ENCODE measurements around the gene HRK. TPM values are rescaled to one million over a fixed set of nuclear protein-coding genes. Genes with fewer than 3 reads are reported as not detected.

The HRK gene
- total and polyA plus RNA-seq, 9 donors: under 0.01 to 0.30 (median 0.15) TPM; not detected in 3

DNA sequence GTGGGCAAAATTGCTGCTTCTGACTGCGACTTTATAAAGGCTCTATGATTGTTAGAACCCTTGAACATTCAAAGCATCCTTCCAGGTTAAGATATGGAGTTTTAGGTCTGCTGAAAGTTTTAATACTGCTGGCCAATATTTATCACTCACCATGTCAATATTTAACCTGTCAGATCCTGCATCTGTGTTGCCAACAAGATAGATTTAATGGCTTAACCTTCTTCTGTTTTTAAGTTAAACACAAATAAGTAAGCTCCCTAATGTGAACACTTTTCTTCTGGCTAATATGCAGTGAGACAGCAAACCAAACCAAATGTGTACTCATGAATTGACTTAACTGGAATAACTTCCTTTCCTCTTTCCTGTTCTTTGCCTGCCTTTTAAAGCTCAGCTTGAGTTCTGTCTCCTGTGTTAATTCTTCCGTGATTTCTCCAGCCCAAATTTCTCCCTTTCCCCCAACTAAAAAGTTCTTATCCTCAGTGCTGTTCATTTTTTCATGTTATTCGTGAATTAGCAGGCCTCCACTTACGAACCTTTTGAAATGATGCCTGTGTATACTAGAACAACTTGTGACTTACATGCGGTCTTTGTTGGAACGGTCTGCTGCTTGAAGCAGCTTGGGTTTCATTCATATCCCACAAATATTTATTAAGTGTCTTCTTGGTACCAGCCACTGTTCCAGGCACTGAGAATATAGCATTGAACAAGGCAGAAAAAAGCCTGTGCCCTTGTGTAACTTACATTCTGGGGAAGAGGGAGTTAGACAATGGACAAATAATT lies 38.7 kb upstream of the HRK start:
- H3K4me3 ChIP-seq: no peak overlapping the region
- WGBS, 3 donors: 79 to 86% (median 80%) methylated on average over 6 of the region's 6 CpGs
- H3K27me3 ChIP-seq: no peaks in the 10 kb centered on the region
- no peaks in the 10 kb centered on the region for H3K36me3 ChIP-seq
- no peaks in the 10 kb centered on the region for H3K9me3 ChIP-seq
- no peak overlapping the region for H3K27ac ChIP-seq
- TF ChIP-seq CTCF (IDR thresholded peaks at IDR 0.05) (no peak), POLR2A (IDR thresholded peaks at IDR 0.05) (no peak), EP300 (IDR thresholded peaks at IDR 0.05) (no peak)
- intact Hi-C loops (cut with DNase I): no loop called here
- peaks cover 4% of the 10 kb centered on the region for H3K4me1 ChIP-seq (ENCODE audit: insufficient read depth)
- DNase-seq: no peak

DNA sequence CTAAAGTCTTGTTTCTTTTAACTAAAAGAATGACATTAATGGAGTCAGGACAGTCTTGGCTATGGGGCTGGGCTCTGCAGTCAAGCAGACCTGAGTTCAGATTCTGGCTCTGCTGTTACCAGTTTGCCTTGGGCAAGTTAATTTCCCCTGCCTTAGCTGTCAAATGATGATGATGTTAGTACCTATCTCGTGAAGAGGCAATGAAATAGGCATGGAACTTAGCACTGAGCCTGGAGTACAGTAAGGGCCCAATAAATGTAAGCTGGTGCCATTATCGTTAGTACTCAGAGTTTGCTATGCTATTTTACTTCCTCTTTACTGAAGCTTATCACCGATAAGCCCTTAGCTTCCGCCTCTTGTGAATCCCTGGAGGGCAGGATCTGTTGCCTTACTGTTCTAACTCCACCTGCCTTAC lies 38.0 kb upstream of the HRK start:
- Histone ChIP-seq H3K9me3 (no peaks in the 10 kb centered on the region), H3K4me1 (ENCODE audit: insufficient read depth) (peaks cover 4% of the 10 kb centered on the region), H3K27ac (no peak overlapping the region), H3K27me3 (no peaks in the 10 kb centered on the region), H3K4me3 (no peak overlapping the region), H3K36me3 (no peaks in the 10 kb centered on the region)
- WGBS, 3 donors: 57 to 78% (median 70%) methylated on average over 4 of the region's 4 CpGs
- DNase-seq: no peak
- intact Hi-C loops (cut with DNase I): no loop called here
- no peak for TF ChIP-seq EP300 (IDR thresholded peaks at IDR 0.05)

GRCh38 chr12:116918464-116918863 lies 37.2 kb upstream of the HRK start:
- 88 to 97% (median 96%) methylated on average over 2 of the region's 2 CpGs for WGBS, 3 donors
- H3K36me3 ChIP-seq: no peaks in the 10 kb centered on the region
- H3K4me1 ChIP-seq (ENCODE audit: insufficient read depth): peaks cover 4% of the 10 kb centered on the region
- no peak overlapping the region for H3K4me3 ChIP-seq
- H3K27me3 ChIP-seq: no peaks in the 10 kb centered on the region
- DNase-seq: no peak
- TF ChIP-seq CTCF (IDR thresholded peaks at IDR 0.05) (no peak), EP300 (IDR thresholded peaks at IDR 0.05) (no peak), POLR2A (IDR thresholded peaks at IDR 0.05) (no peak)
- no peak overlapping the region for H3K27ac ChIP-seq
- H3K9me3 ChIP-seq: no peaks in the 10 kb centered on the region
- intact Hi-C loops (cut with DNase I): no loop called here

GRCh38 chr12:116916714-116917114 lies 35.5 kb upstream of the HRK start:
- Histone ChIP-seq H3K27ac (no peak overlapping the region), H3K4me3 (no peak overlapping the region), H3K27me3 (no peaks in the 10 kb centered on the region), H3K9me3 (no peaks in the 10 kb centered on the region), H3K4me1 (ENCODE audit: insufficient read depth) (peaks cover 6% of the 10 kb centered on the region), H3K36me3 (no peaks in the 10 kb centered on the region)
- TF ChIP-seq EP300 (IDR thresholded peaks at IDR 0.05) (no peak), CTCF (IDR thresholded peaks at IDR 0.05) (no peak), POLR2A (IDR thresholded peaks at IDR 0.05) (no peak)
- intact Hi-C loops (cut with DNase I): no loop called here
- WGBS, 3 donors: 74 to 83% (median 80%) methylated on average over 5 of the region's 5 CpGs
- no peak for DNase-seq

DNA sequence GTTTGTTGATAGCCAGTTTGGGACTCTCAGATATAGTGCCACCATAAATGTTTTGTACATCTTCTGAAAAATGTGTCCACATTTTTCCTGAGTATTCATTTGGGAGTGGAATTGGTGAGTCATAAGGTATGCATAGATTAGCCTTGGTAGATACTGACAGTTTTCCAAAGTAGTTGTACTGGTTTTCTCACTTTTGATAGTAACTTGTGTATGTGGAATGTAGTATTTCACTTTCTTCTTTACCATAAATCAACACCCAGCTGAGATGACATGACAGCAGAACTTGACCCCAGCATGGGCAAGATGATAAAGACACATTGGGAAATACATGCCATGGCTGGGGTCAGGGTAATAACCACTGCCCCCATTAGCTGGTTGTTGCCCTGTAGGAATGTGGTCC lies 34.9 kb upstream of the HRK start:
- no peak overlapping the region for H3K27ac ChIP-seq
- intact Hi-C loops (cut with DNase I): no loop called here
- no peak for TF ChIP-seq POLR2A (IDR thresholded peaks at IDR 0.05)
- TF ChIP-seq CTCF (IDR thresholded peaks at IDR 0.05): no peak
- no peak for TF ChIP-seq EP300 (IDR thresholded peaks at IDR 0.05)
- peaks cover 6% of the 10 kb centered on the region for H3K4me1 ChIP-seq (ENCODE audit: insufficient read depth)
- no peaks in the 10 kb centered on the region for H3K36me3 ChIP-seq
- no peaks in the 10 kb centered on the region for H3K27me3 ChIP-seq
- H3K4me3 ChIP-seq: no peak overlapping the region
- no peak for DNase-seq
- no peaks in the 10 kb centered on the region for H3K9me3 ChIP-seq
